GM20000 (cell line): ENCODE data around the gene GNAT2.

Experiments used
- DNase-seq: peaks from one replicate; pipeline ENCODE4 v3.0.0; 2012; ENCODE audit warnings: low spot score
- CTCF ChIP-seq: IDR thresholded peaks from 2 replicates; pipeline ENCODE4 v1.5.1; 2012; ENCODE audit warnings: mild to moderate bottlenecking, control low read depth; ENCODE audit errors: extremely low read depth, missing control alignments

GNAT2 gene

GRCh38 chr1:109624201-109625010, 5.0 kb upstream of the GNAT2 start:
- no peak for TF ChIP-seq CTCF
- DNase-seq: peak; percentile 61

GRCh38 chr1:109623601-109624161, 4.3 kb upstream of the GNAT2 start:
- peak; percentile 29 for DNase-seq
- TF ChIP-seq CTCF: no peak

- TF ChIP-seq CTCF: no peak
- DNase-seq: peak; percentile 6
Measured at GRCh38 chr1:109622895-109623294, 3.5 kb upstream of the GNAT2 start.

- no peak for TF ChIP-seq CTCF
- DNase-seq: no peak
Measured at GRCh38 chr1:109622137-109622892, 2.9 kb upstream of the GNAT2 start.

- TF ChIP-seq CTCF: no peak
- DNase-seq: peak; percentile 36
Measured at GRCh38 chr1:109621379-109622136, 2.1 kb upstream of the GNAT2 start.

- peak; percentile 95 for DNase-seq
- TF ChIP-seq CTCF: no peak
Measured at GRCh38 chr1:109620841-109621286, 1.4 kb upstream of the GNAT2 start.
